SK-N-SH treated with all-trans-retinoic acid at 6 μM for 48 hours (cell line): Measurements from ENCODE around the gene BEGAIN.

Experiments used
- ARNTL ChIP-seq: fragments of 450-650 bp; formaldehyde crosslinking; IDR thresholded peaks from 2 replicates; pipeline ENCODE4 v1.5.0; 2020; ENCODE audit warnings: low read depth, mild to moderate bottlenecking, moderate library complexity, borderline replicate concordance
- BACH2 ChIP-seq: fragments of 250-450 bp; sonication (Bioruptor Pico); IDR thresholded peaks from 2 replicates; pipeline ENCODE4 v1.9.0; 2021; ENCODE audit warnings: mild to moderate bottlenecking, borderline replicate concordance
- CSRNP3 ChIP-seq: fragments of 250-450 bp; sonication (Bioruptor Pico); IDR thresholded peaks from 2 replicates; pipeline ENCODE4 v1.5.1; 2021; ENCODE audit warnings: mild to moderate bottlenecking, moderate library complexity
- ESRRG ChIP-seq: fragments of 250-450 bp; sonication (Bioruptor Pico); IDR thresholded peaks from 2 replicates; pipeline ENCODE4 v1.6.1; 2021; ENCODE audit warnings: mild to moderate bottlenecking
- GLIS3 ChIP-seq: fragments of 250-450 bp; sonication (Bioruptor Pico); IDR thresholded peaks from 2 replicates; pipeline ENCODE4 v1.5.0; 2020; ENCODE audit warnings: mild to moderate bottlenecking, moderate library complexity
- PATZ1 ChIP-seq: fragments of 250-450 bp; sonication (Bioruptor Pico); IDR thresholded peaks from 2 replicates; pipeline ENCODE4 v1.8.0; 2020; ENCODE audit warnings: mild to moderate bottlenecking, moderate library complexity, borderline replicate concordance
- PPARA ChIP-seq: fragments of 250-450 bp; sonication (Bioruptor Pico); IDR thresholded peaks from 2 replicates; pipeline ENCODE4 v1.5.0; 2020; ENCODE audit warnings: mild to moderate bottlenecking, borderline replicate concordance
- RARB ChIP-seq: fragments of 250-450 bp; sonication (Bioruptor Pico); IDR thresholded peaks from 2 replicates; pipeline ENCODE4 v1.8.0; 2021; ENCODE audit warnings: mild to moderate bottlenecking, moderate library complexity
- TCF4 ChIP-seq: fragments of 250-450 bp; sonication (Bioruptor Pico); IDR thresholded peaks from 2 replicates; pipeline ENCODE4 v1.8.0; 2021; ENCODE audit warnings: mild to moderate bottlenecking, moderate library complexity, borderline replicate concordance
- ZC3H10 ChIP-seq: fragments of 250-450 bp; sonication (Bioruptor Pico); IDR thresholded peaks from 2 replicates; pipeline ENCODE4 v1.5.1; 2021; ENCODE audit warnings: mild to moderate bottlenecking, moderate library complexity
- ZFP3 ChIP-seq: fragments of 250-450 bp; sonication (Bioruptor Pico); IDR thresholded peaks from 2 replicates; pipeline ENCODE4 v1.5.0; 2020; ENCODE audit warnings: mild to moderate bottlenecking, moderate library complexity
- ZFP30 ChIP-seq: fragments of 450-650 bp; formaldehyde crosslinking; IDR thresholded peaks from 2 replicates; pipeline ENCODE4 v1.5.0; 2022; ENCODE audit warnings: mild to moderate bottlenecking, moderate library complexity
- ZNF565 ChIP-seq: fragments of 450-650 bp; formaldehyde crosslinking; conservative IDR thresholded peaks from 2 replicates; pipeline ENCODE4 v1.5.0; 2020; ENCODE audit warnings: low read depth, mild to moderate bottlenecking, moderate library complexity
- ZNF70 ChIP-seq: fragments of 450-650 bp; formaldehyde crosslinking; IDR thresholded peaks from 2 replicates; pipeline ENCODE4 v1.5.0; 2020; ENCODE audit warnings: mild to moderate bottlenecking, moderate library complexity

- TF ChIP-seq TCF4 (no peak), ZNF565 (no peak), ZC3H10 (no peak), PATZ1 (no peak), CSRNP3 (CRISPR knock-in tag) (no peak), ZFP3 (CRISPR knock-in tag) (no peak), RARB (CRISPR knock-in tag) (no peak), BACH2 (CRISPR knock-in tag) (no peak), ARNTL (CRISPR knock-in tag) (no peak), ZFP30 (CRISPR knock-in tag) (no peak), GLIS3 (CRISPR knock-in tag) (no peak), PPARA (no peak), ZNF70 (CRISPR knock-in tag) (no peak), ESRRG (CRISPR knock-in tag) (no peak)
These were observed 4.5 kb upstream of the BEGAIN start for GRCh38 chr14:100591453-100592371.
